ENCODE measurements around the gene NCR2. TPM values are rescaled to one million over a fixed set of nuclear protein-coding genes. Genes with fewer than 3 reads are reported as not detected.

NCR2 gene
- total RNA-seq, 1 experiment from 2014 or later = not detected

GRCh38 chr6:41376176-41376575, 40.8 kb downstream of the NCR2 start:
- no peak overlapping the region for H2AK5ac ChIP-seq (ENCODE audit: insufficient read length, low read length)
- Mint-ChIP-seq H3K36me3 (ENCODE audit: insufficient read depth in 1 of 3, low read depth in 3 of 3) (no peaks in the 10 kb centered on the region; a peak in 1 of 7 replicates), H3K4me3 (peak overlapping the region in 1 of 2 experiments; percentile 76; a peak in 3 of 5 replicates), H3K9me3 (peaks cover 0 to 6% of the 10 kb centered on the region in 2 experiments; a peak in 3 of 5 replicates), H3K27me3 (ENCODE audit: low read depth) (peaks cover 98% of the 10 kb centered on the region), H3K4me1 (peaks cover 33 to 47% of the 10 kb centered on the region in 2 experiments), H3K27ac (no peak overlapping the region)
- no peaks in the 10 kb centered on the region for H3K79me1 ChIP-seq (ENCODE audit: insufficient read depth, low read depth, low read length, poor library complexity, severe bottlenecking)
- H3K9ac ChIP-seq (ENCODE audit: extremely low read depth, insufficient read length, low read length) = no peak overlapping the region
- no peak overlapping the region for H2BK120ac ChIP-seq (ENCODE audit: low read depth, low read length, poor library complexity, severe bottlenecking)
- no peak overlapping the region for H2AFZ ChIP-seq (ENCODE audit: low read length)
- no peak for TF ChIP-seq CTCF (conservative IDR thresholded peaks at IDR 0.05)
- H3K27me3 ChIP-seq (ENCODE audit: insufficient read depth, low read length) = peaks cover 74% of the 10 kb centered on the region
- H3K56ac ChIP-seq (ENCODE audit: insufficient read length, low read depth, low read length) = no peak overlapping the region
- no peaks in the 10 kb centered on the region for H3K79me2 ChIP-seq (ENCODE audit: insufficient read depth, low read length)
- no peak overlapping the region for H2BK15ac ChIP-seq (ENCODE audit: low read depth, low read length)
- H3K4me2 ChIP-seq (ENCODE audit: insufficient read depth, insufficient read length, low read length) = peak overlapping the region; percentile 76
- H3K23ac ChIP-seq (ENCODE audit: insufficient read length, low read depth, low read length) = no peak overlapping the region
- no peak overlapping the region for H3T11ph ChIP-seq (ENCODE audit: low read length)
- H3K18ac ChIP-seq (ENCODE audit: insufficient read length, low read depth, low read length) = no peak overlapping the region
- H4K5ac ChIP-seq (ENCODE audit: insufficient read length, low read depth, low read length) = no peak overlapping the region
- no peak overlapping the region for H3K4ac ChIP-seq (ENCODE audit: low read depth, low read length)
- peaks cover 21% of the 10 kb centered on the region for H3K23me2 ChIP-seq (ENCODE audit: insufficient read length, low read depth, low read length, poor library complexity, severe bottlenecking)
- no peak overlapping the region for H3K27ac ChIP-seq (ENCODE audit: insufficient read length, low read depth, low read length)
- H2BK5ac ChIP-seq (ENCODE audit: insufficient read length, low read length) = no peak overlapping the region
- no CpG with 5 or more reads among the region's 5 CpGs for WGBS (ENCODE audit: extremely low coverage, insufficient read length, low lambda C conversion rate)
- DNase-seq = no peak
- no peak overlapping the region for H2BK12ac ChIP-seq (ENCODE audit: insufficient read length, low read depth, low read length)
- no peaks in the 10 kb centered on the region for H3K9me3 ChIP-seq (ENCODE audit: control insufficient read depth, low read depth, low read length)
- H3K14ac ChIP-seq (ENCODE audit: insufficient read depth, low read length) = no peak overlapping the region
- peaks cover 4% of the 10 kb centered on the region; the same call in 1 of the 2 replicates for H3K4me1 ChIP-seq (ENCODE audit: insufficient read depth, low read length)
- H4K91ac ChIP-seq (ENCODE audit: insufficient read length, low read depth, low read length) = no peak overlapping the region
- H4K20me1 ChIP-seq (ENCODE audit: control insufficient read depth, insufficient read depth, insufficient read length) = peaks cover 3% of the 10 kb centered on the region
- H2BK20ac ChIP-seq (ENCODE audit: low read depth, low read length, poor library complexity, severe bottlenecking) = no peak overlapping the region
- no peak overlapping the region for H4K8ac ChIP-seq (replicated peaks; ENCODE audit: insufficient read length, low read depth, low read length)

Data from H9 (cell line).